ENCODE results near the gene NEMP1.

GRCh38 chr12:57008178-57008577 lies 70.4 kb downstream of the NEMP1 start:
- TF ChIP-seq CTCF (conservative IDR thresholded peaks at IDR 0.05): peak; percentile 75
- no peak for TF ChIP-seq EZH2 (IDR thresholded peaks at IDR 0.05; ENCODE audit: low read depth)

Measured in PC-9 (cell line).